ENCODE measurements around the gene FBXL15.

Gene FBXL15, protein sequence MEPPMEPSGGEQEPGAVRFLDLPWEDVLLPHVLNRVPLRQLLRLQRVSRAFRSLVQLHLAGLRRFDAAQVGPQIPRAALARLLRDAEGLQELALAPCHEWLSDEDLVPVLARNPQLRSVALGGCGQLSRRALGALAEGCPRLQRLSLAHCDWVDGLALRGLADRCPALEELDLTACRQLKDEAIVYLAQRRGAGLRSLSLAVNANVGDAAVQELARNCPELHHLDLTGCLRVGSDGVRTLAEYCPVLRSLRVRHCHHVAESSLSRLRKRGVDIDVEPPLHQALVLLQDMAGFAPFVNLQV

DNA sequence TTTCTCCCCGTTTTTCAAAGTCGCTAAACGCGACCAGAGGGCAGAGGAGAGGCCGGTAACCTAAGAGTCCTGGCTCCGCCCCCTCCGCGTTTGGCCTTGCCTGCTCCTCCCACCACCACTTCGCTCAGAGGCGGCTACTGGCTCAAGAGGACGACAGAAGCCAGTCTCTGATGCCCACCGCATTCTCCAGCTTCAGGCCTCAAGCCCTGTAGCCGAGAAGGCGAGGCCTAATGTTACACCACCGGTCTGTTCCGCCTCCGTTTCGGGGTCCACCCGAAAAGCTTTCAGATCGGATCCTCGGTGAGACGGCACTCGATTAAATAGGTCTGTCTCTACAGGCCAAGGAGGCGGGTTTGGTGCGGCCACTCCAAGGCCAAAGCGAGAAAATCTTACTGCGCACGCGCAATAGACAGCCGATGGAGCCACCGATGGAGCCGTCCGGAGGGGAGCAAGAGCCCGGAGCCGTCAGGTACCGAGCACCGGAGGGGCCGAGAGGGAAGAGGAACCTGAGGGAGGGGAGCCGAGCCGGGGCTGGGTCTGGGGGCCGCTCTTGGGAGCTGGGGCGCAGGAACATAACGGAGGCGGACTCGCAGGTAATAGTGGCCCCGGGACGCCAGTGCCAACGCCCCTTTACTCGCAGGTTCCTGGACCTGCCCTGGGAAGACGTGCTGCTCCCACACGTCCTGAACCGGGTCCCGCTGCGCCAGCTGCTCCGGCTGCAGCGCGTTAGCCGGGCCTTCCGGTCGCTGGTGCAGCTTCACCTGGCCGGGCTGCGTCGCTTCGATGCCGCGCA lies at the start of gene FBXL15:
TSS of gene FBXL15 (plus strand) at position 123 of the 793 bp plus-strand sequence. CDS start at position 417, 294 bp downstream.
- H3K4me3 ChIP-seq (ENCODE audit: low read length) = peak within 1 kb of the TSS; percentile 90
- peaks cover 5% of the 10 kb centered on the region for H3K36me3 ChIP-seq (ENCODE audit: control insufficient read depth, insufficient read depth, low read length)
- no peaks in the 10 kb centered on the region for H3K9me3 ChIP-seq (ENCODE audit: control insufficient read depth, insufficient read depth, low read length)
- DNase-seq (ENCODE audit: low read depth, low spot score) = no peak
- H3K27ac ChIP-seq (ENCODE audit: low read length) = no peak within 1 kb of the TSS
- H3K27me3 ChIP-seq (ENCODE audit: control insufficient read depth, insufficient read depth, low read length) = no peaks in the 10 kb centered on the region
- WGBS (ENCODE audit: insufficient coverage, insufficient read length) = no CpG with 5 or more reads among the region's 66 CpGs
- H3K4me1 ChIP-seq (ENCODE audit: control insufficient read depth, insufficient read depth, low read length) = peaks cover 7% of the 10 kb centered on the region

DNA sequence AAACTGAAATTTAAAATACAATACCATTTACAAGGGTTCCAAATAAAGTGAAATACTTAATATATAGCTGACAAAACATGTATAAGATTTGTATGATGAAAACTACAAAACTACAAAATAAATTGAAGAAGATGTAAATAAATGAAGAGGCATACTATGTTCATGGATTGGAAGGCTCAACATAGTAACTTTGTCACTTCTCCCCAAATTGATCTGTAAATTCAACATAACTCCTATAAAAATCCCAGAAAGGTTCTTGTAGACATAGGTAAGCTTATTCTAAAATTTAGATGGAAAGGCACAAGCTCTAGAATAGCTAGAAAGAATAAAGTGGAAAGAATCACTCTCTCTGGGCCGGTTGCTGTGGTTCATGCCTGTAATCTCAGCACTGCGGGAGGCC lies 49.3 kb upstream of the FBXL15 start:
- no CpG with 5 or more reads among the region's 2 CpGs for WGBS (ENCODE audit: insufficient coverage, insufficient read length)
- Histone ChIP-seq H3K27ac (ENCODE audit: low read length) (no peak overlapping the region), H3K4me3 (ENCODE audit: low read length) (no peak overlapping the region), H3K4me1 (ENCODE audit: control insufficient read depth, insufficient read depth, low read length) (no peaks in the 10 kb centered on the region), H3K36me3 (ENCODE audit: control insufficient read depth, insufficient read depth, low read length) (peaks cover 9% of the 10 kb centered on the region), H3K9me3 (ENCODE audit: control insufficient read depth, insufficient read depth, low read length) (no peaks in the 10 kb centered on the region), H3K27me3 (ENCODE audit: control insufficient read depth, insufficient read depth, low read length) (no peaks in the 10 kb centered on the region)
- DNase-seq (ENCODE audit: low read depth, low spot score) = no peak

DNA sequence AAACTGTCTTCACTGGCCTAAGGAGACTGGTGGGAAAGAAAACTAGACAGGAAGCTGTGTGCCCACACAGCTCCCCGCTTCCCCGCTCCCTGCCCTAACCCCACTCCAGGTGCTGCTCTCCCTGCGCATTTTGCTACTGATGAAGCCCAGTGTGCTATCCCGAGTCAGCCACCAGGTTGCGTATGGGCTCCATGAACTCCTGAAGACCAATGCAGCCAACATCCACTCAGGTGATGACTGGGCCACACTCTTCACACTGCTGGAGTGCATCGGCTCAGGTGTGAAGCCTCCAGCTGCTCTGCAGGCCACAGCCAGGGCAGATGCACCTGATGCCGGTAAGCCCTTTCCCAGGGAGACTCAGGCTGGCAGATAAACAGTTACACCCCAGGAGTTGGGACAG lies 45.4 kb upstream of the FBXL15 start:
- Histone ChIP-seq H3K9me3 (ENCODE audit: control insufficient read depth, insufficient read depth, low read length) (no peaks in the 10 kb centered on the region), H3K4me1 (ENCODE audit: control insufficient read depth, insufficient read depth, low read length) (no peaks in the 10 kb centered on the region), H3K4me3 (ENCODE audit: low read length) (no peak overlapping the region), H3K27me3 (ENCODE audit: control insufficient read depth, insufficient read depth, low read length) (no peaks in the 10 kb centered on the region), H3K36me3 (ENCODE audit: control insufficient read depth, insufficient read depth, low read length) (peaks cover 17% of the 10 kb centered on the region), H3K27ac (ENCODE audit: low read length) (no peak overlapping the region)
- no CpG with 5 or more reads among the region's 7 CpGs for WGBS (ENCODE audit: insufficient coverage, insufficient read length)
- DNase-seq (ENCODE audit: low read depth, low spot score) = no peak

DNA sequence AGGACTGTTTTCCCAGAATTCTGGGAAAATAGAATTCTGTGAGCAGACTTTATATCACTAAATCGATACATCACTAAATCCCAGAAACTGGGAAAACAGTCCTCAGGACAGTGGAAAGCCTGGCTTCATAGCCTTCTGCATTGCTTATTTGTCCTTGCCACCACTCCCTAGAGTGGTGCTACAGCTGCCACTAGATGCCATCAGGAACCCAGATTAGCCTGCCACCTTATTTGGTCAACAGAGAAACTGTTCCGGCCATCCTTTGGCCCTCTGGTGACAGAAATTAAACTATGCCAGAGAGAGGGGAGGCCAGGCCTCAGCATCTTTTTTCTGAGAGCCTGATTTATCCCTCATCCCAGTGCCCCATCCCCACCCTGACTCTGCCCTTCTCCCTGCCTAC lies 44.8 kb upstream of the FBXL15 start:
- DNase-seq (ENCODE audit: low read depth, low spot score) = no peak
- Histone ChIP-seq H3K27ac (ENCODE audit: low read length) (no peak overlapping the region), H3K27me3 (ENCODE audit: control insufficient read depth, insufficient read depth, low read length) (no peaks in the 10 kb centered on the region), H3K9me3 (ENCODE audit: control insufficient read depth, insufficient read depth, low read length) (no peaks in the 10 kb centered on the region), H3K4me1 (ENCODE audit: control insufficient read depth, insufficient read depth, low read length) (no peaks in the 10 kb centered on the region), H3K4me3 (ENCODE audit: low read length) (no peak overlapping the region), H3K36me3 (ENCODE audit: control insufficient read depth, insufficient read depth, low read length) (peaks cover 11% of the 10 kb centered on the region; the same call in 1 of the 2 replicates)
- no CpG with 5 or more reads among the region's 2 CpGs for WGBS (ENCODE audit: insufficient coverage, insufficient read length)

DNA sequence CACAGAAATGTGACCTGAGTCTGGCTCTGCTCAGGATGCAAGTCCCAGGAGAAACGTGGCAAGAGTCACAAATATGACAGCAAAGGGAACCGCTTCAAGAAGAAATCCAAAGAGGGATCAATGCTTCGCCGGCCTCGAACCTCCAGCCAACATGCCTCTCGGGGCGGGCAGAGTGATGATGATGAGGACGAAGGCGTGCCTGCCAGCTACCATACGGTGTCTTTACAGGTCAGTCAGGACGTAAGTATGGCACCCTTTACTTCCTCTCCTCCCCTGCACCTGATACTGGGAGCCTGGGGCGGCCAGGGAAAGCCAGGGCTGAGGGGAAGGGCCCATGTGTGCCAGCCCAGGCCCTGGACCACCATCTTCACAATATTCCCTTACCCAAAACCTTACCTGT lies 43.7 kb upstream of the FBXL15 start:
- Histone ChIP-seq H3K27me3 (ENCODE audit: control insufficient read depth, insufficient read depth, low read length) (no peaks in the 10 kb centered on the region), H3K4me1 (ENCODE audit: control insufficient read depth, insufficient read depth, low read length) (no peaks in the 10 kb centered on the region), H3K9me3 (ENCODE audit: control insufficient read depth, insufficient read depth, low read length) (no peaks in the 10 kb centered on the region), H3K36me3 (ENCODE audit: control insufficient read depth, insufficient read depth, low read length) (peaks cover 10% of the 10 kb centered on the region; the same call in 1 of the 2 replicates), H3K27ac (ENCODE audit: low read length) (no peak overlapping the region), H3K4me3 (ENCODE audit: low read length) (no peak overlapping the region)
- DNase-seq (ENCODE audit: low read depth, low spot score) = no peak
- WGBS (ENCODE audit: insufficient coverage, insufficient read length) = no CpG with 5 or more reads among the region's 12 CpGs

DNA sequence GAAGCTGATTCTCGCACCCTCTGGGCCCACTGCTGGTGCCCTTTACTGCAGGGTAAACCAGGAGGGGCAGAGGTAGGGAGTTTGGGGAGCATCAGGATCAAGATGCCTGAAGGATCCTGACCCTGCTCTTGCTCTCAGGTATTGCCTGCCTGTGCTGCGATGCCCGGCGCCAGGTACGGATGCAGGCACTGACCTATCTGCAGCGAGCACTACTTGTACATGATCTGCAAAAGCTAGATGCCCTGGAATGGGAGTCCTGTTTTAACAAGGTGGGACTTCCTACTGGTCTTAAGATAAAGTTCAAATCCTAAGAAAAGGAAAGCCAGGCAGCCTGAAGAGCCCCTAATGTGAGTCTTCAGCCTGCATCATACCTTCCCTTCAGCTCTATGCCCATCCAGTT lies 41.3 kb upstream of the FBXL15 start:
- no peak for DNase-seq (ENCODE audit: low read depth, low spot score)
- Histone ChIP-seq H3K4me3 (ENCODE audit: low read length) (no peak overlapping the region), H3K4me1 (ENCODE audit: control insufficient read depth, insufficient read depth, low read length) (no peaks in the 10 kb centered on the region), H3K27me3 (ENCODE audit: control insufficient read depth, insufficient read depth, low read length) (no peaks in the 10 kb centered on the region), H3K27ac (ENCODE audit: low read length) (no peak overlapping the region), H3K9me3 (ENCODE audit: control insufficient read depth, insufficient read depth, low read length) (no peaks in the 10 kb centered on the region), H3K36me3 (ENCODE audit: control insufficient read depth, insufficient read depth, low read length) (peaks cover 10% of the 10 kb centered on the region; the same call in 1 of the 2 replicates)
- no CpG with 5 or more reads among the region's 6 CpGs for WGBS (ENCODE audit: insufficient coverage, insufficient read length)

DNA sequence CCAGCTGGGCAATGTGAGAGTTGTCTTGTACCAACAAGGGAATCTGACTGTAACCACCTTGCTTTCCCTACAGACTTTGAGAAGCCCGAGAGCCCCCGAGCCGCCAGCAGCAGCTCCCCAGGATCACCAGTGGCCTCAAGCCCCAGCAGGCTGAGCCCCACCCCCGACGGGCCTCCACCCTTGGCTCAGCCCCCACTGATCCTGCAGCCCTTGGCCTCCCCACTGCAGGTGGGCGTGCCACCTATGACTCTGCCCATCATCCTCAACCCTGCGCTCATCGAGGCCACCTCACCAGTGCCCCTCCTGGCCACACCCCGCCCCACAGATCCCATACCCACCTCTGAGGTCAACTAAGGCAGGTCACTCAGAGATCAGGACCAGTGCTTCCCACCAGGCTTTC lies 38.7 kb upstream of the FBXL15 start:
- H3K9me3 ChIP-seq (ENCODE audit: control insufficient read depth, insufficient read depth, low read length) = no peaks in the 10 kb centered on the region
- no peak for DNase-seq (ENCODE audit: low read depth, low spot score)
- H3K27ac ChIP-seq (ENCODE audit: low read length) = no peak overlapping the region
- peaks cover 8% of the 10 kb centered on the region; the same call in 1 of the 2 replicates for H3K36me3 ChIP-seq (ENCODE audit: control insufficient read depth, insufficient read depth, low read length)
- H3K4me3 ChIP-seq (ENCODE audit: low read length) = no peak overlapping the region
- H3K4me1 ChIP-seq (ENCODE audit: control insufficient read depth, insufficient read depth, low read length) = no peaks in the 10 kb centered on the region
- H3K27me3 ChIP-seq (ENCODE audit: control insufficient read depth, insufficient read depth, low read length) = no peaks in the 10 kb centered on the region
- no CpG with 5 or more reads among the region's 9 CpGs for WGBS (ENCODE audit: insufficient coverage, insufficient read length)

DNA sequence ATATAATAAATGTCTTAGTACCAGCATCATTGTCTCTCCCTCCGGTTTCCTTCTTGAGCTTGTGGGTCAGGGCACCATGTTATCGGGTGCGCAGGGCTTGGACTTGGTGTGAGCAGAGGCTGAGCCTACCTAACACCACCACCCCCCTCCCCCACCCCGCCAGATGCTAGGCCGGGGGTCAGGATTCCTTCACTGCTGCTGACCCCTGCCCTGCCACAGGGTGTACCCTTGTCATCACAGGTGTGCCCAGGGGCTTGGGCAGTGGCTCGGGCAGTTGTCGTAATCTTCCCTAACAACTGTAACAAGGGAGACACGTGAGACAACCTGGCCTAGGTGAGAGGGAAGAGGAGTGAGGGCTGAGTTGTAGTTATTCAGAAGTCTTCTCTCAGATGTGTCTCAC lies 37.8 kb upstream of the FBXL15 start:
- no peaks in the 10 kb centered on the region for H3K4me1 ChIP-seq (ENCODE audit: control insufficient read depth, insufficient read depth, low read length)
- H3K4me3 ChIP-seq (ENCODE audit: low read length) = no peak overlapping the region
- no peak overlapping the region for H3K27ac ChIP-seq (ENCODE audit: low read length)
- DNase-seq (ENCODE audit: low read depth, low spot score) = no peak
- H3K9me3 ChIP-seq (ENCODE audit: control insufficient read depth, insufficient read depth, low read length) = no peaks in the 10 kb centered on the region
- peaks cover 8% of the 10 kb centered on the region; the same call in 1 of the 2 replicates for H3K36me3 ChIP-seq (ENCODE audit: control insufficient read depth, insufficient read depth, low read length)
- no CpG with 5 or more reads among the region's 8 CpGs for WGBS (ENCODE audit: insufficient coverage, insufficient read length)
- no peaks in the 10 kb centered on the region for H3K27me3 ChIP-seq (ENCODE audit: control insufficient read depth, insufficient read depth, low read length)

DNA sequence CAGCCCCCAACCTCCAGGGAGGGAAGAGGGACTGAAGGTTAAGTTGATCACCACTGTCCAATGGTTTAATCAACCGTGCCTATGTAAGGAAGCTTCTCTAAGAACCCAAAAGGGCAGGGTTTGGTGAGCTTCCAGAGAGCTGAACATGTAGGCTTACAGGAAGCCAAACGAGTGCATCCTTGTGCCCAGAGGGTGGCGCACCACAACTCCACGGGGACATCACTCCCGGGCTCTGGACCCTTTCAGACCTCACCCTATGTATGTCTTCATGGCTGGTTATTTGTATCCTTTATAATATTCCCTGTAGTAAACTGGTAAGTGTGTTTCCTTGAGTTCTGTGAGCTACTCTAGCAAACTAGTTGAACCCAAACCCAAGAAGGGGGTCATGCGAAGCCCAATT lies 36.6 kb upstream of the FBXL15 start:
- no peak for DNase-seq (ENCODE audit: low read depth, low spot score)

DNA sequence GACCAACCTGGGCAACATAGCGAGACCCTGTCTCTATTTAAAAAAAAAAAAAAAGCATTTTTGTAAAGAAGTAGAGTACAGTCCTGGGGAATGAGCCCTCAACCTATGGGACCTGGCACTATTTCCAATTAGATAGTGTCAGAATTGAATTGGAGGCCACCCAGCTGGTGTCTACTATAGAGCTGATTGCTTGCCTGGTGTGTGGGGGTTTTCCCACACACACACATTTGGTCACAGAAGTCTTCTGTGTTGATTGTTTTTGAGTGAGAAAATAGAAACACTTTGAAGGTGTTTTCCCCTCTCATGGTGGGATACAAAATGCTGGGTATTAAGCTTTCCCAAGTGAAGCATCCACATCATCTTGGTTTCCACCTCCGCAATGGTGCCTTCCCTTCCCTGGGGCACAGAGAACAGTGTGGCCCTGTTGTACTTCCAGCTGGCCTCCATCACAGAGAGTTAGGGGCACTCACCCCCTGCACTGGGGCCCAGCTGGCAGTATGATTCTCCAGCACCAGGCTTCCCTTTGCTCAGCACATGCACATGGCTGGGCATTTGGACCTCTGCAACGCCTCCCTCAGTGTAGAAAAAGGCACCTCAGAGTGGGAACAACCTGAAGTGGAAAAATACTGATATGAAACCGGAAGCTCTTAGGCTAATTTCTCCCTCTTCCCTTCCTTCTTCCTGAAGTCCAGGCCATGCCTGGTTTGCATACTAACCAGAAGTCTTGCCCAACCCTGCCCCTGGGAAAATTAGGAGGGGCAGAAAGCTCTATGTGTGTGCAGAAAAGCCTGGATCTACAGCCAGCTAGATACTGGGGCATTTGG lies 35.8 kb upstream of the FBXL15 start:
- WGBS (ENCODE audit: insufficient coverage, insufficient read length) = no CpG with 5 or more reads among the region's 4 CpGs
- Histone ChIP-seq H3K36me3 (ENCODE audit: control insufficient read depth, insufficient read depth, low read length) (no peaks in the 10 kb centered on the region), H3K27ac (ENCODE audit: low read length) (no peak overlapping the region), H3K4me1 (ENCODE audit: control insufficient read depth, insufficient read depth, low read length) (no peaks in the 10 kb centered on the region), H3K9me3 (ENCODE audit: control insufficient read depth, insufficient read depth, low read length) (no peaks in the 10 kb centered on the region), H3K4me3 (ENCODE audit: low read length) (no peak overlapping the region), H3K27me3 (ENCODE audit: control insufficient read depth, insufficient read depth, low read length) (no peaks in the 10 kb centered on the region)
- DNase-seq (ENCODE audit: low read depth, low spot score) = no peak

More for the DNA sequence above, 36.6 kb upstream of the FBXL15 start:
- no peaks in the 10 kb centered on the region for H3K9me3 ChIP-seq (ENCODE audit: control insufficient read depth, insufficient read depth, low read length)
- H3K4me1 ChIP-seq (ENCODE audit: control insufficient read depth, insufficient read depth, low read length) = no peaks in the 10 kb centered on the region
- no peaks in the 10 kb centered on the region for H3K27me3 ChIP-seq (ENCODE audit: control insufficient read depth, insufficient read depth, low read length)
- no peak overlapping the region for H3K4me3 ChIP-seq (ENCODE audit: low read length)
- WGBS (ENCODE audit: insufficient coverage, insufficient read length) = no CpG with 5 or more reads among the region's 6 CpGs
- no peak overlapping the region for H3K27ac ChIP-seq (ENCODE audit: low read length)
- H3K36me3 ChIP-seq (ENCODE audit: control insufficient read depth, insufficient read depth, low read length) = peaks cover 8% of the 10 kb centered on the region; the same call in 1 of the 2 replicates
